GM23248 (cell line): ENCODE measurements around the gene GLYATL2. TPM values are rescaled to one million over a fixed set of nuclear protein-coding genes. Genes with fewer than 3 reads are reported as not detected.

Experiments used
- DNase-seq: peaks from one replicate; pipeline ENCODE4 v3.0.0-alpha.2; 2015
- H2AFZ ChIP-seq: fragments of 200-600 bp; sonication (generic); 2 replicates; pipeline ENCODE4 v1.6.1; 2016; ENCODE audit warnings: antibody characterized with exemption
- H3F3A ChIP-seq: fragments of 200-600 bp; sonication (generic); 2 replicates; pipeline ENCODE4 v1.6.1; 2016; ENCODE audit warnings: mild to moderate bottlenecking, antibody characterized with exemption, mixed run types; ENCODE audit not compliant: insufficient read depth
- H3K27ac ChIP-seq: fragments of 200-600 bp; sonication (generic); 2 replicates; pipeline ENCODE4 v1.5.1; 2016; ENCODE audit warnings: mild to moderate bottlenecking
- H3K27me3 ChIP-seq: fragments of 200-600 bp; sonication (generic); replicated peaks from 2 replicates; pipeline ENCODE4 v1.6.1; 2016; ENCODE audit warnings: mild to moderate bottlenecking; ENCODE audit not compliant: insufficient read depth
- H3K36me3 ChIP-seq: fragments of 200-600 bp; sonication (generic); 2 replicates; pipeline ENCODE4 v1.6.1; 2016; ENCODE audit warnings: low read depth, mild to moderate bottlenecking
- H3K4me1 ChIP-seq: fragments of 200-600 bp; sonication (generic); 2 replicates; pipeline ENCODE4 v1.6.1; 2016; ENCODE audit warnings: mild to moderate bottlenecking; ENCODE audit not compliant: insufficient read depth
- H3K4me2 ChIP-seq: fragments of 200-600 bp; sonication (generic); one replicate; pipeline ENCODE4 v1.6.1; 2016; ENCODE audit warnings: mild to moderate bottlenecking; ENCODE audit not compliant: unreplicated experiment
- H3K4me3 ChIP-seq: fragments of 200-600 bp; sonication (generic); 2 replicates; pipeline ENCODE4 v1.5.1; 2016; ENCODE audit warnings: mild to moderate bottlenecking
- H3K79me2 ChIP-seq: fragments of 200-600 bp; sonication (generic); 2 replicates; pipeline ENCODE4 v1.6.1; 2016; ENCODE audit warnings: mild to moderate bottlenecking; ENCODE audit not compliant: insufficient read depth
- H3K9ac ChIP-seq: fragments of 200-600 bp; sonication (generic); 2 replicates; pipeline ENCODE4 v1.6.1; 2016; ENCODE audit warnings: mild to moderate bottlenecking
- H3K9me2 ChIP-seq: fragments of 200-600 bp; sonication (generic); 2 replicates; pipeline ENCODE4 v1.6.1; 2016; ENCODE audit warnings: mixed run types, mild to moderate bottlenecking, moderate library complexity; ENCODE audit not compliant: insufficient read depth
- H3K9me3 ChIP-seq: fragments of 200-600 bp; sonication (generic); one replicate; pipeline ENCODE4 v1.6.1; 2017; ENCODE audit warnings: low read depth
- H4K20me1 ChIP-seq: fragments of 200-600 bp; sonication (generic); 2 replicates; pipeline ENCODE4 v1.6.0; 2016; ENCODE audit not compliant: insufficient read depth
- EZH2 ChIP-seq: fragments of 200-600 bp; sonication (generic); IDR thresholded peaks from 2 replicates; pipeline ENCODE4 v1.6.1; 2018; ENCODE audit warnings: antibody characterized with exemption, mild to moderate bottlenecking; ENCODE audit not compliant: insufficient read depth, poor library complexity, severe bottlenecking
- EZH2phosphoT487 ChIP-seq: fragments of 200-600 bp; sonication (generic); IDR thresholded peaks from 2 replicates; pipeline ENCODE4 v1.6.1; 2018; ENCODE audit warnings: antibody characterized with exemption, moderate library complexity, mild to moderate bottlenecking, low read depth; ENCODE audit not compliant: insufficient read depth
- WGBS, 2 experiments: methylation state at CpG; one replicate each; pipeline ENCODE4 v1.1.6; 2015 to 2017; ENCODE audit warnings: low lambda C conversion rate in 2 of 2, low coverage in 1 of 2; ENCODE audit errors: missing lambda C conversion rate in 2 of 2; 5-methylcytosine and 5-hydroxymethylcytosine counted together
- in situ Hi-C: fragments of 300-500 bp; cut with MboI; formaldehyde crosslinking; loops from 2 replicates; pipeline ENCODE4 v1.15.0; 2020
- polyA plus RNA-seq: library from polyadenylated mRNA; unstranded; fragments of >200 nt; fragmentation: Nextera tagmentation; extraction: Ambion mirVana; gene quantifications from 2 replicates; pipeline ENCODE4 v1.2.1, GENCODE V29; 2016
- total RNA-seq: library from RNA; depleted of rRNA; stranded (reverse); fragments of >200 nt; shearing (Covaris generic); gene quantifications from 2 replicates; pipeline ENCODE4 v1.2.3, GENCODE V29; 2014

The GLYATL2 gene
- total and polyA plus RNA-seq, 2 experiments from 2014 or later = 0.29 to 0.65 TPM

DNA sequence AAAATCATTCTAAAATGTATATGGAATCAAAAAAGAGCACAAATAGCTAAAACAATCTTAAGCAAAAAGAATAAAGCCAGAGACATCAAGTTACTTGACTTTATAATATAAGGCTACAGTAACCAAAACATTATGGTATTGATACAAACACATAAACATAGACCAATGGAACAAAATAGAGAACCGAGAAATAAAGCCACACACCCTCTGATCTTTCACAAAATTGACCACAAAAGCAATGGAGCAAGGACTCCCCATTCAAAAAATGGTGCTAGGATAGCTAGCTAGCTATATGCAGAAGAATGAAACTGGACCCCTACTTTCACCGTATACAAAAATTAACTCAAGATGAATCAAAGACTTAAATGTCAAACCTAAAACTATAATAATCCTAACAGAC, 43.2 kb downstream of the GLYATL2 start:
- no peaks in the 10 kb centered on the region for H3K9me3 ChIP-seq
- no peaks in the 10 kb centered on the region for H3K79me2 ChIP-seq
- H3K27ac ChIP-seq = no peak overlapping the region
- no peak overlapping the region for H3K4me2 ChIP-seq
- no peak overlapping the region for H3K9ac ChIP-seq
- peaks cover 7% of the 10 kb centered on the region; the same call in 1 of the 2 replicates for H3F3A ChIP-seq
- H3K4me3 ChIP-seq = no peak overlapping the region
- peaks cover 7% of the 10 kb centered on the region; the same call in 1 of the 2 replicates for H3K27me3 ChIP-seq
- H3K9me2 ChIP-seq = 0 out of 2 replicates have a peak, but pooled peaks cover 5% of the 10 kb centered on the region
- DNase-seq = no peak
- no peak for TF ChIP-seq EZH2phosphoT487
- no peaks in the 10 kb centered on the region for H3K36me3 ChIP-seq
- in situ Hi-C loops = no loop called here
- peaks cover 13% of the 10 kb centered on the region for H3K4me1 ChIP-seq
- H2AFZ ChIP-seq = no peak overlapping the region
- H4K20me1 ChIP-seq = no peaks in the 10 kb centered on the region
- WGBS, 2 experiments = 34% methylated on average over 2 of the region's 2 CpGs

GRCh38 chr11:58796333-58796732, 48.2 kb downstream of the GLYATL2 start:
- H3K9me2 ChIP-seq = 0 out of 2 replicates have a peak, but pooled peaks cover 5% of the 10 kb centered on the region
- no peaks in the 10 kb centered on the region for H3K36me3 ChIP-seq
- H3F3A ChIP-seq = no peaks in the 10 kb centered on the region
- H3K4me1 ChIP-seq = no peaks in the 10 kb centered on the region
- H2AFZ ChIP-seq = peak overlapping the region; percentile 51
- WGBS, 2 experiments = 1 to 6% methylated on average over 6 of the region's 6 CpGs
- no peaks in the 10 kb centered on the region for H4K20me1 ChIP-seq
- in situ Hi-C loops = no loop called here
- peaks cover 26% of the 10 kb centered on the region for H3K27me3 ChIP-seq
- TF ChIP-seq EZH2phosphoT487 (no peak), EZH2 (no peak)
- no peaks in the 10 kb centered on the region for H3K79me2 ChIP-seq
- H3K4me3 ChIP-seq = no peak overlapping the region
- peak; percentile 15 for DNase-seq
- H3K4me2 ChIP-seq = peak overlapping the region; percentile 31
- no peaks in the 10 kb centered on the region for H3K9me3 ChIP-seq
- H3K27ac ChIP-seq = no peak overlapping the region
- no peak overlapping the region for H3K9ac ChIP-seq

DNA sequence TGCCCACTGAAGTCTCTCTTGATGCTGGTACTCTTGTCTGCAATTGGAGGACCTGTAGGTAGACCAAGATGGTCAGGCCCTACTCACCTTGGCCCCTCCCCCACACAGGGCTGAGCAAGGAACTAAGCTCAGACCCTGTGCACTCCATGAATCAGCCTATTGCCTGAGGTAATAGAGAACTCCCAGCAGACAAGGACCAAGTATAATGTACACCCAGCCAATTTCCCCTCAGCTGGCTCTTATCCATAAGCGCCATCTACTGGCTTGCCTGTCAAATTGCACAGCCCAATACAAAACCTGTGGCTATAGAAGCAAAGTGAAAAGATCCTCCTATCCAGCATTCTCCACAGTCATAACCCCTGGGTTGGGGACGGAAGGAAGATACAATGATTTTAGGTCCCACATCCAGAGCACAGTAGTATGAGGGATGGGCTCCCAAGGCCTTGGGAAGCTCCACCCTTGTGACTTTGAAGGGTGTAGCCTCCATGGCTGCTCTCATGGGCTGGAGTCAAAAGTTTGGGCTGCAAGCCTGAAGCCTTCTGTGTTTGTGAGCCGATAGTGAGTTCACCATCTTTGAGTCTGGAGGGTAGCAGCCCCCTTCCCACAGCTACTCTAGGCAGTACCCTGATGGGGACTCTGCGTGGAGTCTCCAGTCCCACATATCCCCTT, 56.0 kb downstream of the GLYATL2 start:
- Histone ChIP-seq H3K9me2 (no peaks in the 10 kb centered on the region), H3K27me3 (peaks cover 27% of the 10 kb centered on the region), H3K4me2 (no peak overlapping the region), H3K79me2 (no peaks in the 10 kb centered on the region), H3K4me3 (no peak overlapping the region), H3K9me3 (no peaks in the 10 kb centered on the region), H3K36me3 (no peaks in the 10 kb centered on the region), H3K9ac (no peak overlapping the region), H4K20me1 (no peaks in the 10 kb centered on the region), H2AFZ (no peak overlapping the region), H3F3A (no peaks in the 10 kb centered on the region), H3K4me1 (0 out of 2 replicates have a peak, but pooled peaks cover 7% of the 10 kb centered on the region), H3K27ac (no peak overlapping the region)
- no peak for TF ChIP-seq EZH2phosphoT487
- no peak for TF ChIP-seq EZH2
- DNase-seq = peak; percentile 78
- in situ Hi-C loops = loop anchor here (10.0 kb wide), 1 partner anchor 134 kb away; no protein-coding TSS in a partner anchor
- WGBS, 2 experiments = 35 to 36% methylated on average over 4 of the region's 4 CpGs

- no peaks in the 10 kb centered on the region for H4K20me1 ChIP-seq
- no peak overlapping the region for H3K9ac ChIP-seq
- peaks cover 23% of the 10 kb centered on the region for H3K27me3 ChIP-seq
- H3K79me2 ChIP-seq = no peaks in the 10 kb centered on the region
- no peaks in the 10 kb centered on the region for H3K9me2 ChIP-seq
- TF ChIP-seq EZH2 (no peak), EZH2phosphoT487 (no peak)
- H3K4me2 ChIP-seq = no peak overlapping the region
- in situ Hi-C loops = loop anchor here (10.0 kb wide), 1 partner anchor 133 kb away; no protein-coding TSS in a partner anchor
- H3K36me3 ChIP-seq = no peaks in the 10 kb centered on the region
- H3K27ac ChIP-seq = no peak overlapping the region
- DNase-seq = peak; percentile 51
- H3K4me1 ChIP-seq = 0 out of 2 replicates have a peak, but pooled peaks cover 7% of the 10 kb centered on the region
- no peak overlapping the region for H3K4me3 ChIP-seq
- no peak overlapping the region for H2AFZ ChIP-seq
- no peaks in the 10 kb centered on the region for H3K9me3 ChIP-seq
- H3F3A ChIP-seq = no peaks in the 10 kb centered on the region
These were observed 56.6 kb downstream of the GLYATL2 start for GRCh38 chr11:58787903-58788302.
